CD1c-positive myeloid dendritic cell (primary cell): ENCODE measurements around the gene PPP2R5E.
"Not testable (repeated sequence)": the region's sequence is repeated elsewhere in the genome, so short reads cannot be mapped to it uniquely, and the experiment has no call there.

Source experiments
- DNase-seq: peaks from one replicate; pipeline ENCODE4 v3.0.0-alpha.2; 2016; ENCODE audit errors: extremely low spot score

The PPP2R5E gene

DNA sequence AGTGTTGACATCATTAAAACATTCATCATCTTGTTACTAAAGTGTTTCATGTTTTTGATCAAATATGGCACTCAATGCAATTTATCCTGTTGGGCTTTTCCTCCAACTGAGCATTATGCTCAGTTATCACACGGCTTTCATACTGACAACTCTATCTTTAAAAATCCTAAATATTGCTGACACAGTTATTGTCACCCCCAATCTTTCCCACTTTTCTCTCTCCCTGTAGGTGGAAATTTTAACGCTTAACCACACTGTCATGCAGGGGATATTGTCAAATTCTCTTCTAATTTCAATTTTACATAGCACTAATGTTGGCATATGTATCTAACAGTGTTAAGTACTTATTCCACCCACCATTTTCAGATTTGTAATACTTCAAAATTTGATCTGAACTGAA lies 164.7 kb downstream of the PPP2R5E start:
- no peak for DNase-seq

DNA sequence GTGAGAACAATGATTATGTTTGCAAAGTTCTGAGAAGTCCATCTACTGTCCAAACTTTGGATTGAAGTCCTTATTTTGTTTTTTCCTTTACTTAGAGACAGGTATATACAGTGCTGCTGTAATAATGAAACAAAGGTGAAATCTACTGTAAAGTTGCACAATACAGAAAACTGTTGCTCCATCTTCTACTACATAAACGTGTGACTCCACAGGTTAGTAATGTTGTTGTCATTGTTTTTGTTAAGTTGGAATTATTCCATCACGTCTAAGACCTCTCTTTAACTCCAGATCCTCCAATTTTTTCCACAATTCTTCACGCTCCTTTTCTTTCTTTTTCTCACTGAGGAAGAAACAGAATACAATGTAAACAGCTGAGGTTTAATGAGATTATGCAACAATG lies 167.4 kb downstream of the PPP2R5E start:
- DNase-seq, result no peak

DNA sequence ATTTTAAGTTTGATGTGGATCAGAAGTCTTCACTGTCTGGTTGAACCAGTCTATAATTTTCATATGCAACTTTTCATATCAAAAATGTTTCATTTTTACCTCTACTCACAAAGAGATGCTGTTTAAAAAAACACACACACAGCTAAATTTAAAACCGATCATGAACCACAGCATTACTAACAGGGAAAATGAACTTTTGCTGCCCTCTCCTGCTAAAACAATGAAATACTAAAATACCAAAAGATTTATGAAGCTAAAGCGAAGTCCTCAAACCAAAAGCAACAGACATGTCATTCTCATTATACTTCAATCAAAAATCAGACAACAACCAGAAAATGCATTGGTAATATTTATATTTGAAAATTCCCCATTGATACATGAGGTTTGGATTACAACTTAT lies 171.6 kb downstream of the PPP2R5E start:
- DNase-seq, result not testable (repeated sequence)

DNA sequence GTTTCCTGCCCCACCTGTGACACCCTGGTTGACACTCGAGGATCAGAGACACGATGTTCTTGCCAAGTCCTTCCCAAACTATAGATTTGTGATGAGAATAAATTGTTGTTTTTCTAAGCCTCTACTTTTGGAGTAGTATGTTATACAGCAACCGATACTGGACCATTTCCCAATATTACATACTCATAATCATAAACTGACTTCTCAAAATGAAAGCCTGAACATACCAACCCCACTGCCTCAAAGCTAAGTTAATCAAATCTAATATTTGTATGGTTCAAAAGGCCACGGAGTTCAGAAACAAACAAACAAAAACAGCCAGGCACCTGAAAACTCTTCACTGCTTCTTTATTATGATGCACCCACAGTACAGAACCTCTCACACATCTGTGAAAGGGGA lies 172.1 kb downstream of the PPP2R5E start:
- DNase-seq, result no peak

DNA sequence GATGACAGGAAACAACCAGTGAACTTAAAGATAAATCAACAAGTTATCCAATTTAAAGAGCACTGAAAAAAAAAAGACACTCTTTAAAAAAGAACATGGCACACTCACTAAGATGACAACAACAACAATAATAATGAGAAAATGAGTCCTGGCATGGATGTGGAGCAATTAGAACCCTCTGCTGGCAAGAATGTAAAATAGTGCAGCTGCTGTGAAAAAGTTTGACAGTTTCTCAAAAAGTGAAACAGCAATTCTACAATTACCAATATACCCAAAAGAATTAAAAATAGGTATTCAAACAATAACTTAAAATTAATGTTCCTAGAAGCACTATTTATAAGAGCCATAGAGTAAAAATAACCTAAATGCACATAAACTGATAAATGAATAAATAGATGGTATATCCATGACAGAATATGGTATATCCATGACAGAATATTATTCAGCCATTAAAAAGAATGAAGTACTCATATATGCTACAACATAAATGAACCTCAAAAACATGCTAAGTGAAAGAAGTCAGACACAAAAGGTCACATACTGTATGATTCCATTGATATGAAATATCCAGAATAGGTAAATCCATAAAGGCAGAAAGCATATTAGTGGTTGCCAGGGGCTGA lies 175.3 kb downstream of the PPP2R5E start:
- no peak for DNase-seq

DNA sequence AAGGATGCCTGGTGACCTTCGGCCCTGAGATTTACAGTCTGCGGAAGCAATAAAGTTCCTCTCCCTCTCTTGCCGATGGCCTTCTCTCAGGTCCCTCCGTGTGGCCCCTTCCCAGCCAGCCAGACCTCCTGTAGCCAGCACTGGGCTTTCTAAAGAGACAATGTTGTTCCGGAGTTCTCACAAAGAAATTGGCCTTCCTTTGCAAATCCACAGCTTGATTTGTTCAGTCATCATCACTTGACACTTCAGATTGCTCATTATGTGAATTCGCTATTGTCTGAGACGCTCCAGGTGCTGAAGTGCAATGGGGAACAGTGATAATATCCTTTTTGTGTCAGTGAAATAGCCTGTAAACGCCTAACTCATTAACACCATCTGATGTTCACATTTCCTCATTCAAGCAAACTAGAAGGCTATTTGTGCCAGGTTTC lies 180.8 kb downstream of the PPP2R5E start:
- DNase-seq, result no peak

DNA sequence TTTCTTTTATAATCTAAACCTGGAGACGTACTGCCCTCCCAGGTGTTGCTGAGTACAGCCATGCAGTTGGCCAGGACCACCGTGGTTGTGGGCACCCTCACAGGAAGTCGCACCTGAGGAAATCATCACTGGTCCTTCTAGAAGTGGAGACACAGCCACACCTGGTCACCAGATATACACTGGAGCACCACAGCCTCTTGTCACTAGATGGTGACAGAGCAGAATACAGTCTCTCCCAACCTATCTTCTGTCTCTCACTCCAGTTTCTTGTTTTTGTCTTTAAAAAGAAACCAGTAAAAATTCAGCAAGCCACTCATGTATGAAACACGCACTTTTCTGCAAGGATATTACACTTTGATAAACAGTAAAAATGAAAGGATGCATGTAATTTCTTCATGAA lies 181.4 kb downstream of the PPP2R5E start:
- no peak for DNase-seq

DNA sequence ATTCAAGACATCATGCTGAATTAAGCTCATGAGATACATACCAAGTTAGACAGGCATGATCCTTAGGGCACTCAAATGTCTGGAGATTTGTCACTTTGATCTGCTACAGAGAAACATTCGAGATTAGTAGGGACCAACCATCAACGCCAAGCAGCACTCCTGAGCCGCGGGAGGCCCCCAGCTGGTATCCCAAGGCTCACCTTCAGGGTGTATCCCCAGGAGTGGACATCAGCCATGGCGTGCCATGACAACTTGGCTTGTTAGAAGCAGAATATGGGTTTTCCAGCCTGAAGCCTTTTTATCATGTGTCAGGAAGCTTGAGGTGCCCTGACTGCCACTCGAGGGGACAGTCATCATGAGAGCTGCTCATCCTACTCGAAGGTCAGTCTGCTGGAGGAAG lies 185.3 kb downstream of the PPP2R5E start:
- no peak for DNase-seq

DNA sequence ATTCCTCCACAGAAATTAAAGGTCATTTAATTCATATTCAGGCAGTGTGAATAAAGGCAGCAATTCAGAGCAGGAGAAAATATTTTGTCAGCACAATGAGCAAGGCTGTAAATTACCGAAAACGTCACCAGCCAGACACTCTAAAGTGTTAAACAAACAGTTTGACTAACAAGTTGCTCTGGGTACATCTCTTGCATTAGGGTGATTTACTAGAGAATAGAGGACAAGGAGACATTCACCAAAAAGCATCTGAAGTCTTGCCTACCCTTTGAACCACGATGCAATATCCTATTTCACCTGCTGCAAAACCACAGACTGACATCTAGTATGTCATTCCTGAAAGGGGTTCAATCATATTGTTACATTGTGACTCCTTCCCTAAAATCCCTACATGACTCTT lies 197.4 kb downstream of the PPP2R5E start:
- DNase-seq, result no peak

DNA sequence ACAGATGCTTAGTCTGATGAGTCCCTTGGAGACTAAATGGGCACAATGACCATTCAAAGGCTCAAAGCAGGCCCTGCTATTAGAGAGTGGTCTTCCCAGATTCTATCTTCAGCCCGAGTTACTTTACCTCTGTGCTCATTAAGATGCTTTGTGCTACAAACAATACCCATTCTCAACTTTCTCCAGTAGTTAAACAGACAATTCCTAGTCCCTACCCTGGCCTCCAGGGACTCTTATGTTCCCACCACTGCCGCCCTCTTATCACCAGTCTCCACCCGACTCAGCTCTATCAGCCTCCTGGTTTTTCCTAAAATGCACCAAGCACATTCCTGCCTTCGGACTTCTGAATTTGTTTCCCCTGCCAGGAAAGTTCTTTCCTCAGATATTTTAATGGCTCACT lies 198.8 kb downstream of the PPP2R5E start:
- DNase-seq, result no peak

DNA sequence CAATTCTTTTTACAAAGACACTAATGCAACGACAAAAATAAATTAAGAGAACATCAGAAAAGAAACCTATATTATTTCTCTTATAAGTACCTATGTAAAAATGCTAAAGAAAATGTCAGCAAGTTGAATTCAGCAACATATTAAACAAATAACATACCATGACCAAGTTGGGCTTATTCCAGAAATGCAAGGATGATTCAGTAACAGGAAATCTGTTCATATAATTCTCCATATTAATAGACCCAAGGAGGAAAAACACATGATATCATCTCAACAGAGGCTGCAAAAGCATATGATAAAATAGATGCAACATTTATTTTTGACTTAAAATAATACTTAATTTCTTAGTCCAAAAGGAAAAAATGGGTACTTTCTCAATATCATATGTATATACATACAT lies 199.3 kb downstream of the PPP2R5E start:
- no peak for DNase-seq

DNA sequence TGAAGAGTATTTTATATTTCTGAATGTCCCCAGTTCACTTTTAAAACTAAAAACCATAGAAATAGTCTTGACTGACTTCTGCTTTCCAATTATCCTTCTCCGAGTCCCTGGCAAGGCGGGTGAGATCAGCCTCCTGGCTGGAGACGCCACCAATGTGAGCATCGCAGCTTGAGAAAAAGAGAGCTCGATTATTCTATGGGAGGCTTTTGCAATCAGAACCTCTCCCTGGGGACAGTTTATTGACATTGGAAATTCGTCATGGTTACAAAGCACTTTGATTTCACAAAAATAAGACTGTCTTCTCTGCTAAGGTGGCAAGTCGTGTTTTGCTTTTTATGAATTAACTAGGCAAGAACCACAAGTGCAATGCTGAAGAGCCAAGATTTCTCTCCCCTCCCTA lies 200.8 kb downstream of the PPP2R5E start:
- no peak for DNase-seq

DNA sequence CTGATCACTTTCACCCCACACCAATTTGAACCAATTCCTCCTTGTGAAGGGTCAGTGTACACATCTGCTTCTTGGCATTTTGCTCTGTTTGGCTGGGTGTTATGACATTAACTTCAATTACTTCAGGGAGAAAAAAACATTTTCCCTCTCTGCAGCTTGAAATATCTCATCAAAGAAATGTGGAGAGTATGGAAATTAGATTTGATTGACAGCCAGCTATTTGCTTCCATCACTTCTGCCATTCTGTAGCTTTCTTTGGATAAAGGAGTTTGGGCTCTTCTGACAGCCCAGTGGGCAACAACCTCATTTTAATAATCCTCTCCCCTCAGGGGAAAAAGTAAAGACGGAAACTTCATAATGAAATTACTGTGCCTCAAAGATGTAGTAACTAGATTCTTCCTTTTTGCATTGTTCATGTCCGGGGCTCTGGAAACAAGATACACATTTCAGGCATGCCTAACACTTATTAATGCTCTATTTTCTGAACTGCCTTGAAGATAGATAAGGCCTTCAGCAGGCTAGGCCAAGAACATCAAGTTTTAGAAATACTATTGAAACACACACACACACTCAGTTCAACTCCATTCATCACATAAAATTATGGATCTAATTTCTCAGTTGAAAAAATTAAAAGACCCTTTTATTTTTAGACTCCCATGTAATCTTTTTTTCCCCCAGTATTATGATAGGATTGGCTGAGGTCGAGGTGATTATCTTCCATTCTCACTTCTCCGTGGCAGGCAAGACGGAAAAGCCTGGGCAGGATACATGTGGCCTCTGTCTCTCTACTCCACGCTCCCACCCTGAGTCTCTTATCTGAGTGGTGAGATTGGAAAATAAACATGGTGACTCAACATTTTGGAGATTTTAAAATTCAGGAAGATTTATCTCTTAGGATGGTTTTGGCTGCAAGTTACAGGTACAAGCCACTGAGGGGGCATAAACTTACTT lies 214.1 kb downstream of the PPP2R5E start:
- DNase-seq, result no peak

DNA sequence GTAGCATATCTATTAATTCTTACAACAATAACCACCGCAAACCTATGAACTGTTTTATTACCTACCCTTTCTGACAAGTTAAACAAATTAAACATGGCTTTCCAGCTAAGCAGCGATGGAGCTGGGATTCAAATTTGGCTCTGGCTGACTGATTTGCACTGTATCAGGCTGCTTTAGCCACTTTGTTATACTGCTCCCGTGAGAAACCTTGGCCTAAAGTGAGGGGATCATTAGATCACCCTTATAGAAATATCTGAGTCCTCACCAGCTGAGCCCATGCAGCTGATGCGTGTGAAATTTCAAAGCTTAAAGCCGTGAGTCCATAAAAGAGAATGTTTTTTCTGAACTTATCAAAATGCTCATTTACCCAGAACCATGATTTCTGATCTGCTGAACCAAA lies 216.3 kb downstream of the PPP2R5E start:
- DNase-seq, result no peak

DNA sequence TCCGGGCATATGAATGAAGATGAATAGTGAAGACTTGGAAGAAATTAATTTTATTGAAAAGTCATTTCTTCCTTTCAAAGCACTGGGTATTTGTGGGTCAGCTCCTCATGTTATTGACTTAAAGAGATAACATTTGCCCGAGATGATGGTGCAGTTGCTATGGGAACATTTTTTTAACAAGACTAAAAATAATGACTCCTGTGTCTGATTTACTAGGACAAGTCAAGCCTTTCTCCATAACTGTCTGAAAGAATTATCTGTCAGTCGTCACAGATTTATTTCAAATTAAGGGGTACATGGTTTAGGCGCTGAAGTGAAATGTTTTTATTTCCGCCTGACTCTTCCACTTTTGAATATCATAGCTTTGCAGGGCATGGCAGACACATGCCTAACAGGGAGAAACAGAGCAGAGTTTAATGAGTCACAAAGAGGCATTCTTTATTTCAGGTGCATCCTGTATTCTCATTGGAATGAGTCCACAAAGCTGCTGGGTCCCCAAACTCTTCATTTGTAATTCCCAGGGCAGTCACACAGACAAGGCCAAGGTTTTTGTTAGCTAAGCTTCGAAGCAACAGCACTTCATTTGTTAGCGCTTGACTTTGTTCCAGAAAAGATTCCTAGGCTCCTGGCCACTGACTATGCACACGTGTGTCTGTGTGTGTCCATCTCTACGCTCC lies 220.1 kb downstream of the PPP2R5E start:
- no peak for DNase-seq

DNA sequence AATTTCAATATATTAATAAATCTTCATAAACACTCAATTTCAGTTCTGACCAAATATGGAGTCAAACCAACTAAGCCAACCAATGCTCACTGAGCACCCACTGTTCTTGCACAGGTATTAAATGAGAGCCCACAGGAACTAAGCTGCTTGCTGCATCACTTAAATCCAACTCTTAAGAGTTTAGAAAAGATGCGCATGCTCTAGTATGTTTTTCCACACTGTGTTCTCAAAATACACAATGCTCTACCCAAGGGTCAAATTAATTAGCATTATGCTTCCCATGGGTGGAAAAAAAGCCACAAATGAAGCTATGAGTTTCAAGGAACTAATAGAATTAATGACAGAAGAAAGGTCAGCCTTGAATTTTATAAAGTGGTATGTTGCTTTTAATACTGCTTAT lies 220.7 kb downstream of the PPP2R5E start:
- no peak for DNase-seq
